ENCODE results near the gene AFG1L.

AFG1L gene

DNA sequence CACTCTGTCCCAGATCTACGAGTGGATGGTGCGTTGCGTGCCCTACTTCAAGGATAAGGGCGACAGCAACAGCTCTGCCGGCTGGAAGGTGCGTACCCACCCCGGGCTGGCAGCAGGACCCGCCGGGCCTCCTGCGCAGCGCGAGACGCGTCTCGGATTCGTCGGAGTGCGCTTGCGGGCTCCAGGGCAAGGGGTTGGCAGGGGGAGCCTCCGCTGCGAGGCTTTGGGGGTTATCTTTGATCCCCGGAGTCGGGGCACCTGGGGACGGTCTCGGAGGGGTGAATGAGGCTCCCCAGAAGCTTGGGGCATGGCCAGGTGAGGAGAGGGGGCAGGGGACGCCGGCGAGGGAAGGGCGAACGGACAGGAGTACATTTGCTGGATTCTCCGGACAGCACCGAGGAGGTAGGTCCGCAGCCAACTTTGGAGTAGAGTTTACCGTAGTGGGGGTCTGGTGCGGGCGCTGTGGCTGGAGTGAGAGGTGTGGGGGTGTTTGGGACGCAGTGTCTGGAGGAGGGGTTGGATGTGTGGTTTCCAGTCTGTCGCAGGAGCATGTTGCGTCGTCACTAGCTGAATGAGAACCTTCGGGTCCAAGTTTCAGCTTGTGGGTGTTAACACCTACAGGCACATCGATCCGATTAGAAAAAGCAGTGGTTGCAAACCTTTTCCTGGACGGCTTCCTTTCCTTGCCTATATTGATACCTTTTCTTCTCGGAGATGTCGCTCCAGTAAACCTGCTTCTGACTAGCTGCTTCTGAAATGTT, 267.1 kb downstream of the AFG1L start:
- no peaks in the 10 kb centered on the region for H3K9me3 ChIP-seq (ENCODE audit: low read length)
- no peaks in the 10 kb centered on the region for H4K20me1 ChIP-seq (ENCODE audit: insufficient read depth, low read length)
- H3K27me3 ChIP-seq (ENCODE audit: insufficient read depth, low read length) = no peaks in the 10 kb centered on the region
- H2AFZ ChIP-seq (ENCODE audit: low read length) = no peak overlapping the region
- H3K9me2 ChIP-seq (ENCODE audit: low read depth, low read length) = no peaks in the 10 kb centered on the region
- H3K9ac ChIP-seq (ENCODE audit: low read length) = no peak overlapping the region
- no peak overlapping the region; the same call in 1 of the 2 replicates for H3K4me2 ChIP-seq (ENCODE audit: low read length)
- H3K79me2 ChIP-seq (ENCODE audit: insufficient read depth, low read length) = no peaks in the 10 kb centered on the region
- no peak overlapping the region for H3K27ac ChIP-seq (ENCODE audit: low read depth, low read length, poor library complexity, severe bottlenecking)
- TF ChIP-seq EZH2 (IDR thresholded peaks at IDR 0.05; ENCODE audit: borderline replicate concordance, low read length) = no peak
- TF ChIP-seq CTCF (IDR thresholded peaks at IDR 0.05; ENCODE audit: low read length) = no peak
- H3F3A ChIP-seq (ENCODE audit: insufficient read depth, low read length) = peaks cover 11% of the 10 kb centered on the region
- H3K4me1 ChIP-seq (ENCODE audit: insufficient read depth, low read length, severe bottlenecking) = peaks cover 40% of the 10 kb centered on the region
- H3K4me3 ChIP-seq (ENCODE audit: low read depth, low read length, poor library complexity, severe bottlenecking) = no peak overlapping the region
- peaks cover 21% of the 10 kb centered on the region for H3K36me3 ChIP-seq (ENCODE audit: insufficient read depth, low read length)

GRCh38 chr6:108562503-108562993, 267.7 kb downstream of the AFG1L start:
- TF ChIP-seq CTCF (IDR thresholded peaks at IDR 0.05; ENCODE audit: low read length) (no peak), EZH2 (IDR thresholded peaks at IDR 0.05; ENCODE audit: borderline replicate concordance, low read length) (no peak)
- H3K4me1 ChIP-seq (ENCODE audit: insufficient read depth, low read length, severe bottlenecking) = peaks cover 34% of the 10 kb centered on the region
- H3K4me3 ChIP-seq (ENCODE audit: low read depth, low read length, poor library complexity, severe bottlenecking) = no peak overlapping the region
- H3F3A ChIP-seq (ENCODE audit: insufficient read depth, low read length) = peaks cover 11% of the 10 kb centered on the region
- no peaks in the 10 kb centered on the region for H3K9me2 ChIP-seq (ENCODE audit: low read depth, low read length)
- no peak overlapping the region for H3K9ac ChIP-seq (ENCODE audit: low read length)
- H3K36me3 ChIP-seq (ENCODE audit: insufficient read depth, low read length) = peaks cover 27% of the 10 kb centered on the region
- no peak overlapping the region; the same call in 1 of the 2 replicates for H3K4me2 ChIP-seq (ENCODE audit: low read length)
- no peaks in the 10 kb centered on the region for H3K79me2 ChIP-seq (ENCODE audit: insufficient read depth, low read length)
- H4K20me1 ChIP-seq (ENCODE audit: insufficient read depth, low read length) = no peaks in the 10 kb centered on the region
- no peaks in the 10 kb centered on the region for H3K27me3 ChIP-seq (ENCODE audit: insufficient read depth, low read length)
- H3K9me3 ChIP-seq (ENCODE audit: low read length) = no peaks in the 10 kb centered on the region
- H3K27ac ChIP-seq (ENCODE audit: low read depth, low read length, poor library complexity, severe bottlenecking) = no peak overlapping the region
- H2AFZ ChIP-seq (ENCODE audit: low read length) = no peak overlapping the region

DNA sequence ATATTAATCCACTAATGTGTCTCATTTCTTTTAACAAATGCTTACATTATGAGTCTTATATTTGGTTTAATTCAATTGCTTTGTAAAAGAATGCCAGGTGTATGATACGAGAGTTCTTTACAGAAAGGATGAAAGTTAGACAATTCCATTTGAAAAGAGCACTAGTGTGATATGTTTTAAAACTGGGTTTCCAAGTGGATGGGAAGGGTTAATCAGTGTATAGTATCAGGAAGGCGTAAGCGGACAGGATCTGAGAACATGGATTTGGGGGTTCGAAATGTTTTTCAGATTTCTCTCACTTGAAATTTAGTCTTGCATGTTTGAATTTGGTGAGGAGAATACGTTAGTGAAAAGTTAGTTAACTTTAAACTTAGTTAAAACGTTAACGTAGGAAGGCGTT, 268.4 kb downstream of the AFG1L start:
- Histone ChIP-seq H3K36me3 (ENCODE audit: insufficient read depth, low read length) (peaks cover 28% of the 10 kb centered on the region), H3K4me1 (ENCODE audit: insufficient read depth, low read length, severe bottlenecking) (peaks cover 33% of the 10 kb centered on the region), H3K9ac (ENCODE audit: low read length) (no peak overlapping the region), H3K4me2 (ENCODE audit: low read length) (no peak overlapping the region; the same call in 1 of the 2 replicates), H3K9me2 (ENCODE audit: low read depth, low read length) (no peaks in the 10 kb centered on the region), H2AFZ (ENCODE audit: low read length) (no peak overlapping the region), H3K79me2 (ENCODE audit: insufficient read depth, low read length) (no peaks in the 10 kb centered on the region), H3K27ac (ENCODE audit: low read depth, low read length, poor library complexity, severe bottlenecking) (no peak overlapping the region), H3K27me3 (ENCODE audit: insufficient read depth, low read length) (no peaks in the 10 kb centered on the region), H3K9me3 (ENCODE audit: low read length) (no peaks in the 10 kb centered on the region), H4K20me1 (ENCODE audit: insufficient read depth, low read length) (no peaks in the 10 kb centered on the region), H3K4me3 (ENCODE audit: low read depth, low read length, poor library complexity, severe bottlenecking) (no peak overlapping the region), H3F3A (ENCODE audit: insufficient read depth, low read length) (peaks cover 11% of the 10 kb centered on the region)
- TF ChIP-seq CTCF (IDR thresholded peaks at IDR 0.05; ENCODE audit: low read length) (no peak), EZH2 (IDR thresholded peaks at IDR 0.05; ENCODE audit: borderline replicate concordance, low read length) (no peak)

All from OCI-LY1 (cell line).